H1 (cell line): ENCODE measurements around the gene POLDIP2. TPM values are rescaled to one million over a fixed set of nuclear protein-coding genes. Genes with fewer than 3 reads are reported as not detected.

Experiments used
- CHD1 ChIP-seq: IDR thresholded peaks from 2 replicates; pipeline ENCODE4 v1.6.1; 2012; ENCODE audit warnings: low read depth, low read length, improper control_type of control experiment
- POLR2A ChIP-seq, 2 experiments: IDR thresholded peaks; 1 replicate in 1 of 2; 2 replicates in 1 of 2; pipeline ENCODE4 v1.6.1; 2011; ENCODE audit warnings: low read depth in 2 of 2, low read length in 2 of 2, mild to moderate bottlenecking in 2 of 2; ENCODE audit errors: control extremely low read depth in 1 of 2
- polyA plus RNA-seq, 7 experiments: library from polyadenylated mRNA; depleted of rRNA in 3 of 7; stranded (reverse) in 5 of 7; unstranded in 2 of 7; fragments of >200 nt in 5 of 7; fragments of 200-250 nt in 2 of 7; gene quantifications; 1 replicate in 5 of 7; 2 replicates in 1 of 7; 4 replicates in 1 of 7; pipeline versions ENCODE4 v1.2.1 to v1.2.3, GENCODE V29; 2011 to 2013; ENCODE audit warnings: missing spikeins in 2 of 7, mixed read lengths in 2 of 7
- total RNA-seq: library from RNA; stranded (reverse); fragmentation: NEBNext Ultra II Directional; extraction: Animal tissue kit (Norgen Biotek cat#: 25700); gene quantifications from 2 replicates; pipeline ENCODE4 v1.2.1, GENCODE V29; 2021
- TF ChIP-seq, protein P1 (sequence below): fragments of 300-600 bp; sonication (generic); IDR thresholded peaks from 2 replicates; pipeline ENCODE4 v1.7.1; 2012; ENCODE audit warnings: low read length, moderate library complexity, mild to moderate bottlenecking, inconsistent platforms; ENCODE audit not compliant: insufficient replicate concordance

POLDIP2 gene
- total and polyA plus RNA-seq, 2 of the 8 experiments (the other 6 are each of a cell fraction or from before 2014, with no cell fraction given) = 74.0 to 76.1 TPM

- TF ChIP-seq, protein P1, sequence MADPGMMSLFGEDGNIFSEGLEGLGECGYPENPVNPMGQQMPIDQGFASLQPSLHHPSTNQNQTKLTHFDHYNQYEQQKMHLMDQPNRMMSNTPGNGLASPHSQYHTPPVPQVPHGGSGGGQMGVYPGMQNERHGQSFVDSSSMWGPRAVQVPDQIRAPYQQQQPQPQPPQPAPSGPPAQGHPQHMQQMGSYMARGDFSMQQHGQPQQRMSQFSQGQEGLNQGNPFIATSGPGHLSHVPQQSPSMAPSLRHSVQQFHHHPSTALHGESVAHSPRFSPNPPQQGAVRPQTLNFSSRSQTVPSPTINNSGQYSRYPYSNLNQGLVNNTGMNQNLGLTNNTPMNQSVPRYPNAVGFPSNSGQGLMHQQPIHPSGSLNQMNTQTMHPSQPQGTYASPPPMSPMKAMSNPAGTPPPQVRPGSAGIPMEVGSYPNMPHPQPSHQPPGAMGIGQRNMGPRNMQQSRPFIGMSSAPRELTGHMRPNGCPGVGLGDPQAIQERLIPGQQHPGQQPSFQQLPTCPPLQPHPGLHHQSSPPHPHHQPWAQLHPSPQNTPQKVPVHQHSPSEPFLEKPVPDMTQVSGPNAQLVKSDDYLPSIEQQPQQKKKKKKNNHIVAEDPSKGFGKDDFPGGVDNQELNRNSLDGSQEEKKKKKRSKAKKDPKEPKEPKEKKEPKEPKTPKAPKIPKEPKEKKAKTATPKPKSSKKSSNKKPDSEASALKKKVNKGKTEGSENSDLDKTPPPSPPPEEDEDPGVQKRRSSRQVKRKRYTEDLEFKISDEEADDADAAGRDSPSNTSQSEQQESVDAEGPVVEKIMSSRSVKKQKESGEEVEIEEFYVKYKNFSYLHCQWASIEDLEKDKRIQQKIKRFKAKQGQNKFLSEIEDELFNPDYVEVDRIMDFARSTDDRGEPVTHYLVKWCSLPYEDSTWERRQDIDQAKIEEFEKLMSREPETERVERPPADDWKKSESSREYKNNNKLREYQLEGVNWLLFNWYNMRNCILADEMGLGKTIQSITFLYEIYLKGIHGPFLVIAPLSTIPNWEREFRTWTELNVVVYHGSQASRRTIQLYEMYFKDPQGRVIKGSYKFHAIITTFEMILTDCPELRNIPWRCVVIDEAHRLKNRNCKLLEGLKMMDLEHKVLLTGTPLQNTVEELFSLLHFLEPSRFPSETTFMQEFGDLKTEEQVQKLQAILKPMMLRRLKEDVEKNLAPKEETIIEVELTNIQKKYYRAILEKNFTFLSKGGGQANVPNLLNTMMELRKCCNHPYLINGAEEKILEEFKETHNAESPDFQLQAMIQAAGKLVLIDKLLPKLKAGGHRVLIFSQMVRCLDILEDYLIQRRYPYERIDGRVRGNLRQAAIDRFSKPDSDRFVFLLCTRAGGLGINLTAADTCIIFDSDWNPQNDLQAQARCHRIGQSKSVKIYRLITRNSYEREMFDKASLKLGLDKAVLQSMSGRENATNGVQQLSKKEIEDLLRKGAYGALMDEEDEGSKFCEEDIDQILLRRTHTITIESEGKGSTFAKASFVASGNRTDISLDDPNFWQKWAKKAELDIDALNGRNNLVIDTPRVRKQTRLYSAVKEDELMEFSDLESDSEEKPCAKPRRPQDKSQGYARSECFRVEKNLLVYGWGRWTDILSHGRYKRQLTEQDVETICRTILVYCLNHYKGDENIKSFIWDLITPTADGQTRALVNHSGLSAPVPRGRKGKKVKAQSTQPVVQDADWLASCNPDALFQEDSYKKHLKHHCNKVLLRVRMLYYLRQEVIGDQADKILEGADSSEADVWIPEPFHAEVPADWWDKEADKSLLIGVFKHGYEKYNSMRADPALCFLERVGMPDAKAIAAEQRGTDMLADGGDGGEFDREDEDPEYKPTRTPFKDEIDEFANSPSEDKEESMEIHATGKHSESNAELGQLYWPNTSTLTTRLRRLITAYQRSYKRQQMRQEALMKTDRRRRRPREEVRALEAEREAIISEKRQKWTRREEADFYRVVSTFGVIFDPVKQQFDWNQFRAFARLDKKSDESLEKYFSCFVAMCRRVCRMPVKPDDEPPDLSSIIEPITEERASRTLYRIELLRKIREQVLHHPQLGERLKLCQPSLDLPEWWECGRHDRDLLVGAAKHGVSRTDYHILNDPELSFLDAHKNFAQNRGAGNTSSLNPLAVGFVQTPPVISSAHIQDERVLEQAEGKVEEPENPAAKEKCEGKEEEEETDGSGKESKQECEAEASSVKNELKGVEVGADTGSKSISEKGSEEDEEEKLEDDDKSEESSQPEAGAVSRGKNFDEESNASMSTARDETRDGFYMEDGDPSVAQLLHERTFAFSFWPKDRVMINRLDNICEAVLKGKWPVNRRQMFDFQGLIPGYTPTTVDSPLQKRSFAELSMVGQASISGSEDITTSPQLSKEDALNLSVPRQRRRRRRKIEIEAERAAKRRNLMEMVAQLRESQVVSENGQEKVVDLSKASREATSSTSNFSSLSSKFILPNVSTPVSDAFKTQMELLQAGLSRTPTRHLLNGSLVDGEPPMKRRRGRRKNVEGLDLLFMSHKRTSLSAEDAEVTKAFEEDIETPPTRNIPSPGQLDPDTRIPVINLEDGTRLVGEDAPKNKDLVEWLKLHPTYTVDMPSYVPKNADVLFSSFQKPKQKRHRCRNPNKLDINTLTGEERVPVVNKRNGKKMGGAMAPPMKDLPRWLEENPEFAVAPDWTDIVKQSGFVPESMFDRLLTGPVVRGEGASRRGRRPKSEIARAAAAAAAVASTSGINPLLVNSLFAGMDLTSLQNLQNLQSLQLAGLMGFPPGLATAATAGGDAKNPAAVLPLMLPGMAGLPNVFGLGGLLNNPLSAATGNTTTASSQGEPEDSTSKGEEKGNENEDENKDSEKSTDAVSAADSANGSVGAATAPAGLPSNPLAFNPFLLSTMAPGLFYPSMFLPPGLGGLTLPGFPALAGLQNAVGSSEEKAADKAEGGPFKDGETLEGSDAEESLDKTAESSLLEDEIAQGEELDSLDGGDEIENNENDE = no peak
- no peak for TF ChIP-seq CHD1
- TF ChIP-seq POLR2A (IDR thresholded peaks at IDR 0.05; ENCODE audit: control extremely low read depth in 1 of 2, low read depth in 2 of 2, low read length in 2 of 2) = peak in 1 of 2 experiments; percentile 43; a peak in 1 of 3 replicates
These were observed 11.7 kb downstream of the POLDIP2 start (continued) for GRCh38 chr17:28345419-28346198.
